Activated T-cell treated with anti-CD3 and anti-CD28 coated beads, Interleukin-2, amount 50 U/mL, for 48 hours (primary cell): Measurements from ENCODE around the gene NOS1AP.

Experiments used
- DNase-seq, 2 experiments: peaks; one replicate each; pipeline ENCODE4 v3.0.0-alpha.2; 2020

NOS1AP gene

GRCh38 chr1:162305969-162306368 is 236.5 kb downstream of the NOS1AP start:
- no peak for DNase-seq

GRCh38 chr1:162310337-162310736 is 240.8 kb downstream of the NOS1AP start:
- DNase-seq: no peak

- DNase-seq: no peak
Measured at GRCh38 chr1:162314206-162314605, 244.7 kb downstream of the NOS1AP start.

- no peak for DNase-seq
Measured at GRCh38 chr1:162315673-162316072, 246.2 kb downstream of the NOS1AP start.

GRCh38 chr1:162316187-162316586 is 246.7 kb downstream of the NOS1AP start:
- DNase-seq: no peak

- no peak for DNase-seq
Measured at GRCh38 chr1:162317621-162318020, 248.1 kb downstream of the NOS1AP start.

- DNase-seq: no peak
Measured at GRCh38 chr1:162319493-162320175, 250.1 kb downstream of the NOS1AP start.

- no peak for DNase-seq
Measured at GRCh38 chr1:162321809-162322422, 252.4 kb downstream of the NOS1AP start.

GRCh38 chr1:162323023-162323422 is 253.5 kb downstream of the NOS1AP start:
- no peak for DNase-seq

- DNase-seq: no peak
Measured at GRCh38 chr1:162324396-162324795, 254.9 kb downstream of the NOS1AP start.

- DNase-seq: no peak
Measured at GRCh38 chr1:162326559-162326958, 257.1 kb downstream of the NOS1AP start.

- no peak for DNase-seq
Measured at GRCh38 chr1:162327144-162327787, 257.8 kb downstream of the NOS1AP start.

- DNase-seq: no peak
Measured at GRCh38 chr1:162327788-162328165, 258.3 kb downstream of the NOS1AP start.

- DNase-seq: no peak
Measured at GRCh38 chr1:162328512-162328911, 259.0 kb downstream of the NOS1AP start.

- no peak for DNase-seq
Measured at GRCh38 chr1:162329826-162330225, 260.3 kb downstream of the NOS1AP start.

- no peak for DNase-seq
Measured at GRCh38 chr1:162333991-162334390, 264.5 kb downstream of the NOS1AP start.

GRCh38 chr1:162335126-162335525 is 265.6 kb downstream of the NOS1AP start:
- DNase-seq: no peak

GRCh38 chr1:162336621-162337285 is 267.3 kb downstream of the NOS1AP start:
- DNase-seq: no peak

GRCh38 chr1:162342452-162342983 is 273.0 kb downstream of the NOS1AP start:
- DNase-seq: no peak

GRCh38 chr1:162343470-162343869 is 274.0 kb downstream of the NOS1AP start:
- no peak for DNase-seq

GRCh38 chr1:162347281-162347680 is 277.8 kb downstream of the NOS1AP start:
- DNase-seq: no peak

- no peak for DNase-seq
Measured at GRCh38 chr1:162349635-162350330, 280.3 kb downstream of the NOS1AP start.
